SKM-1 treated with dmso at 0.1 percent for 144 hours (cell line): ENCODE results near the gene HTT.

ENCODE experiments used
- DNase-seq: peaks from one replicate; lab custom pipeline; 2025; ENCODE audit not compliant: unreplicated experiment; lab: John Stamatoyannopoulos, UW

HTT gene

GRCh38 chr4:3261411-3262207 lies 187.1 kb downstream of the HTT start:
- DNase-seq, result no peak

GRCh38 chr4:3262208-3263052 lies 187.9 kb downstream of the HTT start:
- no peak for DNase-seq

GRCh38 chr4:3263053-3263875 lies 188.8 kb downstream of the HTT start:
- no peak for DNase-seq

GRCh38 chr4:3263876-3264193 lies 189.4 kb downstream of the HTT start:
- DNase-seq, result no peak

GRCh38 chr4:3266076-3266475 lies 191.6 kb downstream of the HTT start:
- no peak for DNase-seq

GRCh38 chr4:3267576-3268394 lies 193.3 kb downstream of the HTT start:
- no peak for DNase-seq

- DNase-seq, result no peak
Measured at GRCh38 chr4:3268395-3269104, 194.1 kb downstream of the HTT start.

- DNase-seq, result no peak
Measured at GRCh38 chr4:3269105-3269927, 194.8 kb downstream of the HTT start.

GRCh38 chr4:3269991-3270611 lies 195.6 kb downstream of the HTT start:
- DNase-seq, result no peak

- DNase-seq, result no peak
Measured at GRCh38 chr4:3271131-3271530, 196.7 kb downstream of the HTT start.

GRCh38 chr4:3276986-3277385 lies 202.5 kb downstream of the HTT start:
- DNase-seq, result no peak

- no peak for DNase-seq
Measured at GRCh38 chr4:3280466-3280865, 206.0 kb downstream of the HTT start.

- no peak for DNase-seq
Measured at GRCh38 chr4:3283483-3283882, 209.0 kb downstream of the HTT start.

GRCh38 chr4:3283916-3284315 lies 209.4 kb downstream of the HTT start:
- DNase-seq, result no peak

- no peak for DNase-seq
Measured at GRCh38 chr4:3284734-3285557, 210.5 kb downstream of the HTT start.

- DNase-seq, result peak; percentile 98
Measured at GRCh38 chr4:3285558-3286334, 211.3 kb downstream of the HTT start.
